Activated CD4-positive, alpha-beta T cell treated with anti-CD3 and anti-CD28 coated beads for 36 hours (primary cell): ENCODE measurements around the gene HIKESHI. TPM values are rescaled to one million over a fixed set of nuclear protein-coding genes. Genes with fewer than 3 reads are reported as not detected.
A peak's percentile ranks its signal among the peaks of the same experiment; 100 is the strongest.

Experiments
- ATAC-seq: fragments of 200-7000 bp; cut with Tn5 transposase; one replicate; pipeline ENCODE4 v1.10.0; 2021; ENCODE audit warnings: mild to moderate bottlenecking, moderate library complexity
- CTCF ChIA-PET: fragments of 350-600 bp; sonication (Branson Sonifier 250); formaldehyde crosslinking; loops from one replicate; lab custom pipeline; 2021; ENCODE audit warnings: antibody characterized with exemption; lab: Charles Lee
- POLR2A ChIA-PET: fragments of 350-600 bp; sonication (Branson Sonifier 250); formaldehyde crosslinking; loops from one replicate; lab custom pipeline; 2021; ENCODE audit warnings: antibody characterized with exemption, inconsistent platforms; lab: Charles Lee
- DNase-seq: peaks from one replicate; pipeline ENCODE4 v3.0.0-alpha.2; 2020
- H3K27ac Mint-ChIP-seq: one replicate; pipeline ENCODE4 v1.8.0; 2021; ENCODE audit warnings: mixed read lengths
- H3K27me3 Mint-ChIP-seq: one replicate; pipeline ENCODE4 v1.8.0; 2021; ENCODE audit warnings: mixed read lengths
- H3K36me3 Mint-ChIP-seq: one replicate; pipeline ENCODE4 v1.8.0; 2021; ENCODE audit warnings: low read depth, mixed read lengths
- H3K4me1 Mint-ChIP-seq: one replicate; pipeline ENCODE4 v1.8.0; 2021; ENCODE audit warnings: mixed read lengths
- H3K4me3 Mint-ChIP-seq: one replicate; pipeline ENCODE4 v1.8.0; 2021; ENCODE audit warnings: mild to moderate bottlenecking, moderate library complexity, mixed read lengths
- H3K9me3 Mint-ChIP-seq: one replicate; pipeline ENCODE4 v1.8.0; 2021; ENCODE audit warnings: low read depth, mixed read lengths
- intact Hi-C, 2 experiments: fragments of 100-400 bp; cut with DNase I in 1 of 2; cut with micrococcal nuclease in 1 of 2; formaldehyde crosslinking; loops; one replicate each; pipeline versions ENCODE4 v1.14.2 to v1.15.1; 2022 to 2024; cut with DNase I, micrococcal nuclease
- total RNA-seq, 2 experiments: library from RNA; stranded (reverse); gene quantifications; one replicate each; pipeline ENCODE4 v1.2.3, GENCODE V29; 2021

HIKESHI gene
- total RNA-seq, result 10 to 100 TPM; 50.2 to 51.3 TPM

GRCh38 chr11:86302092-86302793 lies at the start of gene HIKESHI:
TSS of gene HIKESHI (plus strand) at chr11:86302240. CDS start at chr11:86302449, 209 bp downstream.
- Mint-ChIP-seq H3K36me3 (peaks cover 9% of the 10 kb centered on the region), H3K4me3 (peak within 1 kb of the TSS; percentile 96), H3K27me3 (no peaks in the 10 kb centered on the region), H3K27ac (peak within 1 kb of the TSS; percentile 99), H3K4me1 (peaks cover 31% of the 10 kb centered on the region), H3K9me3 (no peaks in the 10 kb centered on the region)
- intact Hi-C loops, result loop anchor here (1.0 to 10.0 kb wide), 7 partner anchors 9 to 735 kb away; partner anchors contain the start of genes TMEM126B (in 2 of the 2), CREBZF (in 1 of the 2), DLG2 (in 1 of the 2) and PICALM (in 1 of the 2)
- CTCF ChIA-PET, result interaction anchor here (0.6 to 3.0 kb wide), 5 partner anchors 11 to 349 kb away, joined by 3 to 11 read pairs (median 3); no protein-coding TSS in a partner anchor
- POLR2A ChIA-PET, result interaction anchor here (0.7 to 1.1 kb wide), 4 partner anchors 19 to 425 kb away, joined by 3 read pairs; partner anchors contain the start of gene PICALM
- ATAC-seq (peak; percentile 99), DNase-seq (peak; percentile 97)

GRCh38 chr11:86255896-86256295 lies 46.1 kb upstream of the HIKESHI start:
- ATAC-seq (peak; percentile 54), DNase-seq (no peak)
- ChIA-PET POLR2A (no interaction called here), CTCF (interaction anchor here (0.7 to 1.2 kb wide), 3 partner anchors 11 to 214 kb away, joined by 3 read pairs; no protein-coding TSS in a partner anchor)
- Mint-ChIP-seq H3K9me3 (no peaks in the 10 kb centered on the region), H3K27me3 (no peaks in the 10 kb centered on the region), H3K4me3 (no peak overlapping the region), H3K27ac (peak overlapping the region; percentile 72), H3K4me1 (peaks cover 53% of the 10 kb centered on the region), H3K36me3 (peaks cover 65% of the 10 kb centered on the region)
- intact Hi-C loops, result loop anchor here in 1 of 2 experiments (1.0 kb wide), 1 partner anchor 31 kb away; no protein-coding TSS in a partner anchor

- DNase-seq (no peak), ATAC-seq (peak; percentile 53)
- ChIA-PET POLR2A (no interaction called here), CTCF (interaction anchor here (0.7 kb wide), 1 partner anchor 214 kb away, joined by 3 read pairs; no protein-coding TSS in a partner anchor)
- Mint-ChIP-seq H3K27ac (peak overlapping the region; percentile 58), H3K9me3 (no peaks in the 10 kb centered on the region), H3K36me3 (peaks cover 65% of the 10 kb centered on the region), H3K4me3 (no peak overlapping the region), H3K4me1 (peaks cover 54% of the 10 kb centered on the region), H3K27me3 (no peaks in the 10 kb centered on the region)
- intact Hi-C loops, result loop anchor here in 1 of 2 experiments (1.0 kb wide), 1 partner anchor 31 kb away; no protein-coding TSS in a partner anchor
Measured at GRCh38 chr11:86256608-86257007, 45.4 kb upstream of the HIKESHI start.

- POLR2A ChIA-PET, result interaction anchor here (0.6 to 0.7 kb wide), 2 partner anchors 18 to 248 kb away, joined by 4 to 9 read pairs; no protein-coding TSS in a partner anchor
Measured at GRCh38 chr11:86257446-86257845, 44.6 kb upstream of the HIKESHI start.

GRCh38 chr11:86259730-86260129 lies 42.3 kb upstream of the HIKESHI start:
- intact Hi-C loops, result no loop called here
- peaks cover 74% of the 10 kb centered on the region for H3K36me3 Mint-ChIP-seq
- H3K4me3 Mint-ChIP-seq, result no peak overlapping the region
- ChIA-PET POLR2A (interaction anchor here (0.8 to 1.2 kb wide), 3 partner anchors 8 to 15 kb away, joined by 3 to 4 read pairs (median 3); partner anchors contain the start of gene EED), CTCF (interaction anchor here (0.8 to 1.8 kb wide), 6 partner anchors 15 to 291 kb away, joined by 3 to 5 read pairs (median 3); no protein-coding TSS in a partner anchor)
- H3K9me3 Mint-ChIP-seq, result no peaks in the 10 kb centered on the region
- no peak overlapping the region for H3K27ac Mint-ChIP-seq
- peaks cover 54% of the 10 kb centered on the region for H3K4me1 Mint-ChIP-seq
- ATAC-seq (no peak), DNase-seq (no peak)
- H3K27me3 Mint-ChIP-seq, result no peaks in the 10 kb centered on the region

More at GRCh38 chr11:86257446-86257845, 44.6 kb upstream of the HIKESHI start:
- ATAC-seq (no peak), DNase-seq (no peak)
- no peaks in the 10 kb centered on the region for H3K27me3 Mint-ChIP-seq
- CTCF ChIA-PET, result interaction anchor here (1.9 kb wide), 1 partner anchor 11 kb away, joined by 6 read pairs; no protein-coding TSS in a partner anchor
- no peak overlapping the region for H3K4me3 Mint-ChIP-seq
- intact Hi-C loops, result no loop called here
- no peaks in the 10 kb centered on the region for H3K9me3 Mint-ChIP-seq
- peak overlapping the region; percentile 43 for H3K27ac Mint-ChIP-seq
- peaks cover 51% of the 10 kb centered on the region for H3K4me1 Mint-ChIP-seq
- H3K36me3 Mint-ChIP-seq, result peaks cover 64% of the 10 kb centered on the region

GRCh38 chr11:86261328-86261727 lies 40.7 kb upstream of the HIKESHI start:
- DNase-seq (no peak), ATAC-seq (peak; percentile 39)
- Mint-ChIP-seq H3K4me1 (peaks cover 47% of the 10 kb centered on the region), H3K36me3 (peaks cover 69% of the 10 kb centered on the region), H3K27ac (no peak overlapping the region), H3K27me3 (no peaks in the 10 kb centered on the region), H3K9me3 (no peaks in the 10 kb centered on the region), H3K4me3 (no peak overlapping the region)
- intact Hi-C loops, result no loop called here
- ChIA-PET POLR2A (interaction anchor here (1.1 kb wide), 1 partner anchor 12 kb away, joined by 3 read pairs; no protein-coding TSS in a partner anchor), CTCF (interaction anchor here (0.8 to 2.5 kb wide), 6 partner anchors 9 to 250 kb away, joined by 3 to 8 read pairs (median 4); no protein-coding TSS in a partner anchor)

- Mint-ChIP-seq H3K4me1 (peaks cover 39% of the 10 kb centered on the region), H3K4me3 (no peak overlapping the region), H3K27me3 (no peaks in the 10 kb centered on the region), H3K27ac (peak overlapping the region; percentile 20), H3K9me3 (no peaks in the 10 kb centered on the region), H3K36me3 (peaks cover 58% of the 10 kb centered on the region)
- CTCF ChIA-PET, result interaction anchor here (0.6 to 2.5 kb wide), 4 partner anchors 11 to 13 kb away, joined by 3 to 8 read pairs (median 5); no protein-coding TSS in a partner anchor
- no peak for DNase-seq
- ATAC-seq, result no peak
- intact Hi-C loops, result no loop called here
- POLR2A ChIA-PET, result interaction anchor here (0.6 to 0.9 kb wide), 3 partner anchors 8 to 52 kb away, joined by 3 to 4 read pairs (median 3); no protein-coding TSS in a partner anchor
Measured at GRCh38 chr11:86262387-86262786, 39.7 kb upstream of the HIKESHI start.

GRCh38 chr11:86264649-86265048 lies 37.4 kb upstream of the HIKESHI start:
- Mint-ChIP-seq H3K27me3 (no peaks in the 10 kb centered on the region), H3K4me1 (peaks cover 40% of the 10 kb centered on the region), H3K27ac (no peak overlapping the region), H3K36me3 (peaks cover 62% of the 10 kb centered on the region), H3K9me3 (no peaks in the 10 kb centered on the region), H3K4me3 (no peak overlapping the region)
- ChIA-PET POLR2A (no interaction called here), CTCF (interaction anchor here (1.4 kb wide), 1 partner anchor 17 kb away, joined by 4 read pairs; no protein-coding TSS in a partner anchor)
- ATAC-seq (no peak), DNase-seq (no peak)
- intact Hi-C loops, result no loop called here

- Mint-ChIP-seq H3K27ac (no peak overlapping the region), H3K4me1 (peaks cover 39% of the 10 kb centered on the region), H3K27me3 (no peaks in the 10 kb centered on the region), H3K9me3 (no peaks in the 10 kb centered on the region), H3K4me3 (no peak overlapping the region), H3K36me3 (peaks cover 61% of the 10 kb centered on the region)
- intact Hi-C loops, result no loop called here
- peak; percentile 50 for ATAC-seq
- DNase-seq, result no peak
- POLR2A ChIA-PET, result no interaction called here
- CTCF ChIA-PET, result interaction anchor here (0.7 to 1.6 kb wide), 2 partner anchors 10 to 71 kb away, joined by 3 to 4 read pairs; no protein-coding TSS in a partner anchor
Measured at GRCh38 chr11:86265194-86265593, 36.8 kb upstream of the HIKESHI start.

GRCh38 chr11:86269645-86270044 lies 32.4 kb upstream of the HIKESHI start:
- H3K4me1 Mint-ChIP-seq, result peaks cover 49% of the 10 kb centered on the region

GRCh38 chr11:86274503-86274902 lies 27.5 kb upstream of the HIKESHI start:
- DNase-seq, result no peak

More at GRCh38 chr11:86269645-86270044, 32.4 kb upstream of the HIKESHI start:
- Mint-ChIP-seq H3K4me3 (no peak overlapping the region), H3K27me3 (no peaks in the 10 kb centered on the region), H3K9me3 (no peaks in the 10 kb centered on the region), H3K27ac (no peak overlapping the region), H3K36me3 (peaks cover 60% of the 10 kb centered on the region)
- no peak for ATAC-seq
- POLR2A ChIA-PET, result no interaction called here
- intact Hi-C loops, result no loop called here
- no peak for DNase-seq
- CTCF ChIA-PET, result interaction anchor here (1.6 kb wide), 1 partner anchor 52 kb away, joined by 3 read pairs; no protein-coding TSS in a partner anchor

More at GRCh38 chr11:86274503-86274902, 27.5 kb upstream of the HIKESHI start:
- Mint-ChIP-seq H3K4me1 (peaks cover 57% of the 10 kb centered on the region), H3K36me3 (peaks cover 80% of the 10 kb centered on the region), H3K27me3 (no peaks in the 10 kb centered on the region), H3K9me3 (peaks cover 6% of the 10 kb centered on the region), H3K4me3 (no peak overlapping the region), H3K27ac (peak overlapping the region; percentile 38)
- ChIA-PET CTCF (interaction anchor here (0.9 to 1.2 kb wide), 3 partner anchors 9 to 14 kb away, joined by 3 to 6 read pairs (median 3); no protein-coding TSS in a partner anchor), POLR2A (no interaction called here)
- ATAC-seq, result no peak
- intact Hi-C loops, result no loop called here
